ENCODE results near the gene PCLO.
"Not testable (repeated sequence)": the region's sequence is repeated elsewhere in the genome, so short reads cannot be mapped to it uniquely, and the experiment has no call there.

Gene PCLO

DNA sequence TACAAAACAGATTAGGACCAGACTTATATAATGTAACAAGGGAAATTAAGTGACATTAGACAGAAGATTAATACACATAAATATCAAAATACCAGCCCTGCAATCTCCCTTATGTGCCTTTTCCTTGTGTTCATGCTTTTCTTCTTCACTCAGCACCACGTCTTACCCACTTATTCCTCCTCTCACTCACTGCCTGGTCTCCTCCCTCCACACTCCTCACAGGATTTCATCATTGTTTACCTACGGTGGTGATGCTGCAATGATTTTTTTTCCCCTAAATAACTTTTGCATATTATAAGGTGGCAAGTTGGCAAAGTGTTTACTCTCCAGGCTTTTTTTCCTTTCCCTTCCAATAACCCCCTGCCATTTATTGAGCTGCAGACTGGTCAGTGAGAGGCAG is 203.2 kb downstream of the PCLO start:
- no peak for DNase-seq

DNA sequence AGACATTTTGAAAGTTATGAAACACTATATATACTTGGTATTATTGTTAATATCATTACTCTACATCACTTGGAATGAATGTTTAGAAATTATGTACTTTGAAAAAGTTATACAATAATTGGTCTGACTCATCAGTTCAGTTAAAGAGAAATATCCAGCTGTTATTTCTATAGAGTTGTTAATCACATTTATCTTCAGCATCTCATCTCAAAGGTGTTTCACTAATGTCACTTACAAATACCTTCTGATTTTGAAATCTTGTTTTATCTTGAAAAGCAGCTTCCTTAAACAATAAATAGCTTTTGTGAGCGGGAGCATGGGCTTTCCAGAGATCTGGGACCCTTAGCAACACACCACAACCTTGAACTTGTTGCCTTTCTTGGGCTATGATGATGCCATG is 205.2 kb downstream of the PCLO start:
- DNase-seq, result no peak

DNA sequence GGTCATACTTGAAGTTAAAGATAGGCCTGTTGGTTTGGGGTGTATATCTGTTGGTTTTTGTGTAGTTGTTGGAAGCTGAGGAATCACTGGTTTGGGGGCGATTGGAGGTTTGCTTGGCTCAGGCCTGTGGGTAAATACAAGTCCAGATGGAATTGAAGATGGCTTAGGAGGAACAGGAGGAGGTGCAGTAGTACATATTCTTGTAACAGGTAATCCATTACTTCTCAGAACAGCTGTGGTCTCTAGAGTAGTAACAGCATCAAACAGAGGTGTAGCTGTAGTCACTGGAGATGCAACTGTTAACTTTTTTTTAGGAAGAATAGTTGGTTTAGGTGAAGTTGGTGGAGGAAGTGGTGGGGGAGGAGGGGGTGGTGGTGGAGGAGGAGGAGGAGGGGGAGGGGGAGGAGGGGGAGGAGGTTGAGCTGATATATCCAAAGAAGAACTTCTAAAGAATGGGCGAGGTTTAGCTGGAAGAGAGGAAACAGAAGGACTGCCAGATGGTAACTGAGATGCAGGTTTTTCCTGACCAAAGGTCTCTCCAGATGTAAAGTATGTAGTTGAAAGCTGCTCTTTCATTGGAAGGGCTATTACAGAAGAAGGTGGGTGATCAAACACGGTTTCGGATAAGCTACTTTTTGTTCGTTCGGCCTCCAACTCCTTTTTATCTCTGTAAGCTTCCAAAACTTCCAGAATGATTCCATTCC is 209.2 kb downstream of the PCLO start:
- DNase-seq, result no peak

DNA sequence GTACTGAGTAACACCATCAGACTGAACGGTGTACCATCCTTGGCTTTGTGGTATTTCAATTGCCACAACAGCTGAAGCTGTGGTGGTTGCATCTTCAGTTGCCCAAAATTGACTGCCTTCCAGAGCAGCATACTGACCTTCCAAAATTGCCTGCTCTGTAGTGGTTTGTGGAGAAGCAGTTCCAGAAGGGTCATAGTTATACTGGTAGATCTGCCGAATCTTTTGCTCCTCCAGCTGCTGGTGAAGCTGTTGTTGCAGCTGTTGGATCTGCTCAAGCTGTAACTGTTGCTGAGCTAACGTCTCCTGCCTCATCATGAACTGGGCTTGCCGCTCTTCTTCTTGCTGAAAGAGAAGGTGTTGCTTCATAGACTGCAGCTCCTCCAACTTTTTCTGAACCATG is 212.2 kb downstream of the PCLO start:
- no peak for DNase-seq

DNA sequence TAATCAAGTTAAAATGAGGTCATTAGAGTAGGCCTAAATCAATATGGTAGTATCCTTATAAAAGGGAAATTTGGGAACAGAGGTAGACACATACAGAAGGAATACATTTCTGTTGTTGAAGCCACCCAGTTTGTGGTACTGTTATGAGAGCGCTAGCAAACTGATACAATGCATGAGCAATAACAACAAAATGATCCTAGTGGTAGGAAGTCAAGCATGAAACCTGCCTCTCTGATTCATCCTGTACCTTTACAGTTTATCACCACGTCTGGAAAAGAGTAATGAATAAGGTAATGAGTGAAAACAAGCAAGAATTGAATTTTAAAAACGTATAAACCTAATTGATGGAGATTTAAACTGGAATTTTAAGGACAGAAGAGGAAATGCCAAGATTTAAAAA is 217.2 kb downstream of the PCLO start:
- no peak for DNase-seq

DNA sequence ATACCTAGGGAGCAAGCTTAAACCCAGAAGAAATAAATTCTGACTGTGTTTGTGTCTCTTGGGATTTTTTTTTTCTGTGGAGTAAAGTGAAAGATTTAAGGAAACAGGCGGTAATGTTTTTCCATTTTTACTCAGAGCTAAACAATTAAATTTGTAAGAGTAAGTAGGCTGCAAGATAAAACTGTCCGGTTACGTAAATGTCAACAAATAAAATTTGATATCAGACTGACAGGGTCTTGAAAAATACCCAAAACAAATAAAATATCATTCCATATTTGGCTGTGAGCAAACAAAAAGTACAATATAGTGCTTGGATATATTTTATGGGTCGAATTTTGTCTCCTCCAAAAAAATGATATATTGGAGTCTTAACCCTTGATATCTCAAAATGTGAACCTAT is 217.6 kb downstream of the PCLO start:
- no peak for DNase-seq

DNA sequence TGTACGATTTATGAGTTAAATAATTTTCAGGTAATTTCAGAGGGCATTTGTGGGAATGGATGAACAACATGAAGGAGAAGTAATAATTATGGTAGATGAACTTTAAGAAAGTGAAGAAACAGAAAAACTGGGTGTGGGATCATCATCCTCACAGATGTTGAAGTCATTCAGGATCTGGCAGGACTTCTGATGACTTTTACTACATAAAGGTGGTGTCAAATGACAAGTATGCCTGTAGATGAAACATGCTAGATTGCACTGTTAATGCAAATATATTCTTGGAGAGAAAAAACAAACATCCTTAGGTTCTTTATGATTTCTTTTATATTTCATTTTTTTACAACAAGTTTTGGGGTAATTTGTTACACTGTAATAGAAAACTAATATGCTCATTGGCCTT is 230.2 kb downstream of the PCLO start:
- no peak for DNase-seq

DNA sequence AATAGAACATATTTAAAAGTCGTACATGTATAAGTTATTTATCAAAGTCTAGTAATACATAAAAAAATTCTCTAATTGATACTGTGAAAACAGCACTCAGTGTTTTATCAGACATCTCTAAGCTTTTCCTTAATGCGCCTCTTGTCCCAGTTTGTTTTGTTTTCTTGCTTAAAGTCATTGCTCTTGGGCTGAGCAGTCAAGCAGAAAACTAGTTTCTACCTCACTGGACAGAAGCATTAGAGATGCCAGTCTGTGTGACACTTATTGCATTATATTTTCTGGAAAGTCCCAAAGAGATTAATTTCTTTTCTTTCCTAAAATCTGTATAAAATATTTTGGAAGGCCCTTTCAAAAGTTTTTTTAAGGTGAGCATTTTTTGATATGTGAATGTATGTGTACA is 236.2 kb downstream of the PCLO start:
- no peak for DNase-seq

DNA sequence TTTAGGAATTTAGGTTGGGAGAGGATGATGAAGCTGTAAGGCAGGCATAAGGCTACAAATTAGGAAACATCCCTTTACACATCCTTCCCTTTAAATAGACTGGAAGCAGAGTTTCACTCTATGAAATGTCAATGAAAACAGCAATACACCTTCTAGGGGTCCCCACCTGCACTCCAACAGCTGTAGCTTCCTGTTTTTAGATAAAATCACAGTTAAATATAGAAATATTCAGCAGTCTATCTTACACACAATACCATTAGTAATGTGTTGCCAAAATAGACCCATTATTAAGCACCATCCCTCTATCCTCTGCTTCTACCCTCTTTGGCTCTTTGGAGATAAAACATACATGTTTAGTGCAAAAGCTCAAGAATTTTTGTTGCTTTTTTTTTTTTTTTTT is 237.4 kb downstream of the PCLO start:
- DNase-seq, result no peak

DNA sequence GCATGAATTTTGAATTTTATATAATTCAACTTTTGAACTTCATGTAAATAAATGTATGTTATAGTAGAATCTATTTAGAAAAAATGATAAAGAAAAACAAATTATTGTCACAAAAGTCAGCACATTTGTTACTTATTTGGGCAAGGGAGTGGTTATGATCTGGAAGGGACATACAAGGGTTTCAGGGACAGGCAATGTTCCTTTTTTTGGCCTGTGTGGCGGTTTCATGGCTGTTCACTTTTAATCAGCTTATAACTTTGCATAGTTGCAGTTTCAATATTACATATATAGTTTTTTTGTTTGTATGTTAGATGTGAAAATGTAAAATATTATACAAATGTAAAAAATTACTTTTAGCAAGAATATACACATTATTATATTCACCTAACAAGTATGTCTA is 256.2 kb downstream of the PCLO start:
- no peak for DNase-seq

DNA sequence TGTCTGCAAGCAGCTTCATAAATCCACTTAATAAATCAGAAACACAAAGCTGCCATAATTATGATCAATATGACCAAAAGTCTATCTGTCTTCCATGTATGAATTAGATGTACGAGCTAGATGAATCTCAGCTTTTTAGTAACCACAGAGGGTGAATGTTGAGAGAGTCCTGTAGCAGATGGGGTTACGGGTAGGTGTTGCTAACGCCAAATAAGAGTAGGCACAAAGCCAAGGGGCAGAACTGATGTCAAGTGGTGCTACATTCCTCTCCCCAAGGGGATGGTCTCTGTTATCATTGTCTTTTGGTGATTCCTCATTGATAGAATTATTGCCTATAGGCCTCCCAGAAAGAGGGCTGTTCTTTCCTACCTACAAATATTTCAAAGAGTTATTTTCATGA is 257.8 kb downstream of the PCLO start:
- no peak for DNase-seq

DNA sequence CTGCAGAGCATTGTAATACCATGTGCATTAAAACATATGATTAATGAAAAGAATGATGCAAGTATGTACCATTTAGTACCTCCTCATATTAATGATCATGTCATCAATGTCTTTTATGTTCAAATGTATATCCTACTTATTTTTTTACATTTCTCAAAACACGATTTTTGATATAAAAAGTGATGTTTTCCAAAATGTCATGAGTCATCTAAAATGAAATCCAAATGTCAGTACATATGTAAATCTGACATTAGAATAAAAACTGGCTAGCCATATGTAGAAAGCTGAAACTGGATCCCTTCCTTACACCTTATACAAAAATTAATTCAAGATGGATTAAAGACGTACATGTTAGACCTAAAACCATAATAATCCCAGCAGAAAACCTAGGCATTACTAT is 261.6 kb downstream of the PCLO start:
- DNase-seq, result not testable (repeated sequence)

DNA sequence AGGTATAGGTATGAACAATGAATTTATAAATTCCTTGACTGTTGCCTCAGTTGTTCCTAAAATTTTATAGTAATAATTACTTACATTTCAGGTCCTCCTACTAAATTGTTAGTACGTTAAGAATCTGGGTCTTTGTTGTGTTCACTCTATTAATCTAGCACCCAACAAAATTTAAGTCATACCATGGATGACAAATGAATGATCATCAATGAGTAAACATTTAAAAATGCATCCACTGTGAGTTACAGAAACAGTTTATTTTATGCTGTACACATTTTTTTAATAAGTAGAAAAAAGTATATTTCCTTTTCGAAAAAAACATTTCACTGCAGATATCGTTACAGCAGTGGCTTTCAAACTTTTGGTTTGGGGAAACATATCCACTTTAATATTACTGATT is 265.2 kb downstream of the PCLO start:
- DNase-seq, result no peak

DNA sequence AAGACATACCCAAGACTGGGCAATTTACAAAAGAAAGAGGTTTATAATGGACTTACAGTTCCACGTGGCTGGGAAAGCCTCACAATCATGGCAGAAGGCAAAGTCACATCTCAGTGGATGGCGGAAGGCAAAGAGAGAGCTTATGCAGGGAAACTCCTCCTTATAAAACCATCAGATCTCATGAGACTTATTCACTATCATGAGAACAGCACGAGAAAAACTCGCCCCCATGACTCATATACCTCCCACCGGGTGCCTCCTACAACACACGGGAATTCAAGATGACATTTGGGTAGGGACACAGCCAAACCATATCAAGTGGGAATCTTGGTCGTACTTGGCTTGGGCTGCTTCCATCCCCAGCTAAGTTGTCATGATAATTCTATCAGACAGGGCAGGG is 268.3 kb downstream of the PCLO start:
- not testable (repeated sequence) for DNase-seq

DNA sequence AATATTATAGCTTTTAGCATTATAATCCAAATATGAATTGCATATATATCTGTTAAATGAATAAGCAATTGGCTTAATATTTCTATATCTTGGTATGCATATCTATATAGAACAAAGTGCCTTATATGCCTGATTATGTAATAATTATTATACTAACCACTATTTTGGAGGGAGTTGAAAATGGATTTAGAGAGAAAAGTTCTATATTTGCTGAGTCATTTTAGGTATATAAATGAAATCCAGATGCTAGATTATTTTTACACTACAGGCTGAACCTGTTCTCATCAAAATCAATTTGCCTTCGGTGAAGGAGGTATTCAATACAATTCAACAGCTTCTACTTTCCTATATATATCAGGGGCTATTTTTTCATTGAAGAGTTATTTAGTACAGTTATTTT is 276.4 kb downstream of the PCLO start:
- no peak for DNase-seq

DNA sequence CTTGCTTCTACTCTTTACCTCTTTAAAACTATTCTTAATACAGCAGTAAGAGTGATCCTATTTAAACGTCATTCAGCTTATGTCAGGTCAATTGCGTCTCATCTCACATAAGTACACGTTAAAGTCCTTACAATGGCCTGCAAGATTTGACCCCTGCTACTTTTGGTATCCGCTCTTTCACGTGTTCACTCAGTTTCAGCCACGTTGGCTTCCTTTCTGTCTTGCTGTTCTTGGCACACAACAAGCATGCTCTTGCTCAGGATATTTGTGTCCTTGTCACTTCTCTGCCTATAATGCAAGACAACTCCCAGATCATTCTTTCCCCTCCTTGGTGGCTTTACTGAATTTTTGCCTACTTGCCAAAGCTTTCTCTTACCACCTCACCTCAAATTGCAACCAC is 296.8 kb downstream of the PCLO start:
- no peak for DNase-seq

DNA sequence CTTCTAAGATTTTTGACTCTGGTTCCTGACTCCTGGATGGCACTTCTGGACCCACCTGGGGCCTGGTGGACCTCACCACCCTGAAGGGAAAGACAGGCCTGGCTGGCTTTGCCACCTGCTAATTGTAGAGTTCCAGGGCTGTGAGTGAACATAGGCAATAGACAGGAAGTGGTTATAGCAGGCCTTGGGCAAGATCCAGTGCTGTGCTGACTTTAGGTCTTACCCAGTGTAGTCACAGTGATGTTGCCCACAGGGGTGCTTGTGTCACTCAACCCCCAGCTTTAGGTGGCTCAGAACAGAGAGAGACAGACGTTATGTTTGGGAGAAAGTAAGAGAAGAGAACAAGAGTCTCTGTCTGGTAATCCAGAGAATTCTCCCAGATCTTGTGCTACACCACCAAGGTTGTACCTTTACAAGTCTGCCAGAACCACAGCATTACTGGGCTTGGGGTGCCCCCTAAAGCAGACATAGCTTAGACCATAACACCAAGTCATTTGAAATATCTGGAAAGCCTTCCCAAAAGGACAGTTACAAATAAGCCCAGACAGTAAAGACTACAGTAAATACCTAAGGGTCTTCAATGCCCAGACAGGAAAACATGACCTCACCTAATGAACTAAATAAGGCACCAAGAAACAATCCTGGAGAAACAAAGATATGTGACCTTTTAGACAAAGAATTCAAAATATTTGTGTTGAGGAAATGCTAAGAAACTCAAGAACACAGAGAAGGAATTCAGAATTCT is 303.4 kb downstream of the PCLO start:
- no peak for DNase-seq

DNA sequence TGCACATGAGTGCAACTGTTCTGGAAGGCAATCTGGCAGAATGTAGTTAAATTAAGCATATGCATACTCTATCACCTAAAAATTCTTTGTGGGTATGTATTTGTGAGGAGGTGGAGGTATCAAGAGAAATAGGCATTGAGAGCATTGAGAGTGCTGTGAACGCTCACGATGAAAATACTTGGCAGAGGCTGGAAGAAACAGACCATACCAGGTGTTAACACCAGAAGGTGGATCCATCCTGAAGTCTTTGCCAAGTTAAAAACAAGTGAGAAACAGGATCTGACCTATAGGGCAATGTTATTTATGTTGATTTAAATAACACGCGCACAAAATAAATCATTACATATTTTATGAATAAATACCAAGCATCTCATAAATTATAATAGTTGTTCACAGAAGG is 311.6 kb downstream of the PCLO start:
- no peak for DNase-seq

DNA sequence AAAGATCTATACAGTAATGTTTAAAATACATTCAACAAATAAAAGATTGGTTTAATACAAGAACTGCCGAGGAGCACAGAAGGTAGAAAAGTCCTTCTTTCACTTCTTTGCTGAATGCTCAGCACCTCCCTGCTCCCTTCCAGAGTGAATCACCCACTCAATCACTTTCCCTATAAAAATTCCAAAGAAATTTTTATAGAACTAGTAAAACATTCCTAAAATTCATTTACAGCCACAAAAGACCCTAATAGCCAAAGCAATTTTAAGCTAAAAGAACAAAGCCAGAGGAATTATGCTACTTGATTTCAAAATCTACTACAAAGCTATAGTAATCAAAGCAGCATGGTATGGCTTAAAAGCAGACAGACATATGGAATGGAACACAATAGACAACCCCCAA is 320.9 kb downstream of the PCLO start:
- DNase-seq, result no peak

DNA sequence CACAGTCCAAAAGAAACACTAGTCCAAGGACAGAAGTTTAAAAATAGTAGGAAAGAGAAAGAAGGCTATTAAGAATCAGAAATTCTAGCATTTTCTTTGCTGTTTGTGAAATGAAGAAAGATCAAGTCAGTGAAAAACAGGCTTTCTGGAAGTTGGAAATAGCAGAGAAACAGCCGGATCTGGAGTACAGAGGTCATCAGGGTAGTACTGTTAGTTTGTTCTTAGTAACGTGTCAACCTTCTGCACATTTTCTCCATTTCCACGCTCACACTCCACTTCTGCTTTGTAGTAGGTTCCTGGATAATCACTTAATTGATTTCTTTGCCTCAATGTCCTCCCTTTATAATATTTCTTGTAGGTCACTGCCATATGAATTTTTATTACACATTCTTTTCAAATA is 322.6 kb downstream of the PCLO start:
- no peak for DNase-seq

DNA sequence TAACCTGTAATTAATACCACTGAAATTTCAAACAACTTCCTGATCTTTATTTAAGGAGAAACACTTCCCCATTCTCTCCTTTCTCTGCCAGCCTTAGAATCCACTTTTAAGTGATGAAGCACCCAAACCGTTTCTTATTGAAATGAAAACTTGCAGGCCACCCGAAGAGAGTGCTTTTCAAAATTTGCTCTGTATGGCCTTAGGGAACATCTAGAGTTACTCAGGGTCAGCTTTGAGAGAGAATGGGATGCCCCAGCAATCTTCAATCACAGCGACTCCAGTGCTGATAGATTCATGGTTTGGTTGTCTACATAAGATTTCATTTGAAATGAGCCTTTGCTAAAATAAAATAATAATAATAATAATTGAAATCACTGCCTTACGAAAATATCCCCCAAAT is 323.1 kb downstream of the PCLO start:
- DNase-seq, result no peak

DNA sequence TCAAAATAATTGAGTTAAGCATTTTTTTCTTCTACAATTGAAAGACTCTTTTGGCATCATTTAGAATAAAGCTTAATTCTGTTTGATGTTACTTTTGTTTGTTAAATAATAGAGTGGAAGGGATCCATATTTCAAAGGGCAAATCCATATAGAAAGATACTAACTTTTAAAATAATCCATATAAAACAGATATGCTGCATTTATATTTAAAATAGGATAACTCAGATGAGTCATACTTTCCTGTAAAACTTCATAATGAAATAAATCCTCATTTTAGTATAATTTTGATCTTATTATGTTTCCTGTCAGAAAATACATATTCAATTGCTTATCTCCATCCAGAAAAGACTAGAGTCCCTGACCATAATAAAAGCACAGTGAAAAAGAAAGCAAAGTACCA is 323.6 kb downstream of the PCLO start:
- DNase-seq, result no peak

DNA sequence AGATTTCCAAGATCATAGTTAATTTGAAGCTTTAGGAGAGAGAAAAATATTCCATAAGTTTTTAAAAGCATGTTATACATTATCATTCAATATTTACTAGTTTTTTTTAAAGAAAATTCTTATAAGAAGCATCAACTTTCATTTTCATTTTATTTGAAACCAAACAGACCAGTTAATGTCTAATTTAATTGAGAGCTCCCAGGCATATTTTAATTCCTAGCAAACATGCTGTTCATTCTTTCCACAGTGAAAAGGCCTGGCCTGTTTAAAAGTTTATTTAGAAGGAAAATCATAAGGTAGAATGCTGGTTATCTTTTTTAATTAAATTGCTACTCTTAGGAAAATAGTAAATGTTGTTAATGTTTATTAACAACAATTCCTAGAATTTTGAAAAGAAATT is 324.4 kb downstream of the PCLO start:
- DNase-seq, result no peak

DNA sequence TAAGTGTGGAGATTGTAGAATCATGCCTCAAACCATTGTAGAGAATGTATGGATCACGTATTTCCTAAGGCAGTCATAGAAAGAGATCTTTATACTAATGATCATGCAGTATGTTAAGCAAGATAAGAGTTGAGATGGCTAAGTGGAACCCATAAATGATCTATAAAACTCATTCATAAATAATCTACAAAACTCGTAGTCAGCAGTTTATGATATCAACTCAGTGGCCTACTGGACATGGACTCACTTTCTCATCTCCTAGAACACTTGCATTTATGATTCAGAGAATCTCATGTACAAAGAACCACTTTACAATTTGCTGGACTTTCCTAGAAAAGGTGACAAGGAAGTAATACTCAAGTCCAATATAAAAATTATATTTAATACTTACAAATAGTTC is 339.6 kb downstream of the PCLO start:
- DNase-seq, result no peak

DNA sequence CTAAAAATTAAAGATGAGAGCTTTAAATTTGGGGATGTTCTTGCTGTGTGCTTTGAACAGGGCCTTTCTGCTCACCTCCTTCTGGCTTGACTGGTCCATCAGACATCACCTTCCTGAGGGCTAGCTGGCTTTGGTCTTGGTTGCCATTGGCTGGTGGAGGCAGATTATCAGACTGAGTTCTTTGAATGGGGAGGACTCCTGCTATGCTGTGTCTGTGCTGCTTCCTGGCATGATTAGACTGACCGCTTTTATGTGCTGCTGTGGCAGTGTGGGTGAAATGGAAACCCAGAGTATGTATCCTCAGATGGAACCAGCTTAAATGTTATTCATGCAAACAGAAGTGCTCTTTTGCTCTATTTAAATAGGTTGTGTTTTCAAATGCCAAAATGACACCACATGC is 341.6 kb downstream of the PCLO start:
- DNase-seq, result no peak

Measured in activated CD4-positive, alpha-beta T cell treated with anti-CD3 and anti-CD28 coated beads, Interleukin-2, Interleukin-6, amounts not matched to agents 100 ng/mL and 50 ng/mL, durations not matched to agents 16 hours and 8 hours (primary cell).